ENCODE measurements around the gene PAPOLB. TPM values are rescaled to one million over a fixed set of nuclear protein-coding genes. Genes with fewer than 3 reads are reported as not detected.

The PAPOLB gene
- total RNA-seq, 1 experiment from 2014 or later = 0.13 TPM

- Mint-ChIP-seq H3K4me1 (peaks cover 6 to 15% of the 10 kb centered on the region in 2 experiments), H3K27me3 (ENCODE audit: low read depth) (no peaks in the 10 kb centered on the region; the same call in none of the 2 replicates), H3K36me3 (ENCODE audit: insufficient read depth in 1 of 3, low read depth in 3 of 3) (peaks cover 0 to 10% (median 2%) of the 10 kb centered on the region in 3 experiments; a peak in 3 of 7 replicates), H3K4me3 (no peak overlapping the region), H3K27ac (no peak overlapping the region), H3K9me3 (no peaks in the 10 kb centered on the region)
- Histone ChIP-seq H2BK120ac (ENCODE audit: low read depth, low read length, poor library complexity, severe bottlenecking) (no peak overlapping the region), H2BK15ac (ENCODE audit: low read depth, low read length) (no peak overlapping the region), H3K27me3 (ENCODE audit: insufficient read depth, low read length) (no peaks in the 10 kb centered on the region), H4K5ac (ENCODE audit: insufficient read length, low read depth, low read length) (no peak overlapping the region), H3K27ac (ENCODE audit: insufficient read length, low read depth, low read length) (no peak overlapping the region), H4K91ac (ENCODE audit: insufficient read length, low read depth, low read length) (no peak overlapping the region), H3K18ac (ENCODE audit: insufficient read length, low read depth, low read length) (no peak overlapping the region), H3K79me2 (ENCODE audit: insufficient read depth, low read length) (no peaks in the 10 kb centered on the region), H4K8ac (replicated peaks; ENCODE audit: insufficient read length, low read depth, low read length) (no peak overlapping the region), H3K9me3 (ENCODE audit: control insufficient read depth, low read depth, low read length) (no peaks in the 10 kb centered on the region), H2BK5ac (ENCODE audit: insufficient read length, low read length) (no peak overlapping the region), H2AFZ (ENCODE audit: low read length) (no peak overlapping the region), H2AK5ac (ENCODE audit: insufficient read length, low read length) (no peak overlapping the region), H3K56ac (ENCODE audit: insufficient read length, low read depth, low read length) (no peak overlapping the region), H2BK12ac (ENCODE audit: insufficient read length, low read depth, low read length) (no peak overlapping the region), H3K23me2 (ENCODE audit: insufficient read length, low read depth, low read length, poor library complexity, severe bottlenecking) (no peaks in the 10 kb centered on the region), H3K4me1 (ENCODE audit: insufficient read depth, low read length) (no peaks in the 10 kb centered on the region), H3K23ac (ENCODE audit: insufficient read length, low read depth, low read length) (no peak overlapping the region), H2BK20ac (ENCODE audit: low read depth, low read length, poor library complexity, severe bottlenecking) (no peak overlapping the region), H3K4me2 (ENCODE audit: insufficient read depth, insufficient read length, low read length) (no peak overlapping the region), H4K20me1 (ENCODE audit: control insufficient read depth, insufficient read depth, insufficient read length) (no peaks in the 10 kb centered on the region), H3K14ac (ENCODE audit: insufficient read depth, low read length) (no peak overlapping the region), H3K79me1 (ENCODE audit: insufficient read depth, low read depth, low read length, poor library complexity, severe bottlenecking) (no peaks in the 10 kb centered on the region), H3K4ac (ENCODE audit: low read depth, low read length) (no peak overlapping the region), H3K9ac (ENCODE audit: extremely low read depth, insufficient read length, low read length) (no peak overlapping the region), H3T11ph (ENCODE audit: low read length) (no peak overlapping the region)
- no CpG with 5 or more reads among the region's 18 CpGs for WGBS (ENCODE audit: extremely low coverage, insufficient read length, low lambda C conversion rate)
- no peak for DNase-seq
- TF ChIP-seq CTCF (conservative IDR thresholded peaks at IDR 0.05) = no peak
Observed at GRCh38 chr7:4876586-4876985, 14.8 kb upstream of the PAPOLB start.

Data from H9 (cell line).